HepG2 (cell line): ENCODE results near the gene PGGT1B. TPM values are rescaled to one million over a fixed set of nuclear protein-coding genes. Genes with fewer than 3 reads are reported as not detected.

Experiments used
- AHR ChIP-seq: IDR thresholded peaks from 2 replicates; pipeline ENCODE4 v1.6.1; 2018; ENCODE audit warnings: missing genetic modification reagents, missing compliant biosample characterization
- ASH2L ChIP-seq: fragments of 300-600, 200-600 bp; sonication (generic); IDR thresholded peaks from 2 replicates; pipeline ENCODE4 v1.7.0; 2017; ENCODE audit warnings: low read depth, mild to moderate bottlenecking, moderate library complexity, mixed read lengths, low read length; ENCODE audit not compliant: insufficient read length
- CSRNP2 ChIP-seq: sonication (generic); formaldehyde crosslinking; conservative IDR thresholded peaks from 2 replicates; pipeline ENCODE4 v1.8.0; 2022; ENCODE audit warnings: low read depth, missing genetic modification reagents
- GABPB1 ChIP-seq: IDR thresholded peaks from 2 replicates; pipeline ENCODE4 v1.6.1; 2016; ENCODE audit warnings: mild to moderate bottlenecking, missing genetic modification reagents, moderate library complexity, missing compliant biosample characterization
- HOMEZ ChIP-seq: IDR thresholded peaks from 2 replicates; pipeline ENCODE4 v1.6.1; 2016; ENCODE audit warnings: low read depth
- MIER2 ChIP-seq: IDR thresholded peaks from 2 replicates; pipeline ENCODE4 v1.6.1; 2016; ENCODE audit warnings: missing biosample characterization, missing genetic modification reagents
- MXD4 ChIP-seq: IDR thresholded peaks from 2 replicates; pipeline ENCODE4 v1.6.1; 2016; ENCODE audit warnings: mild to moderate bottlenecking, missing biosample characterization, missing genetic modification reagents
- NFKBIZ ChIP-seq: IDR thresholded peaks from 2 replicates; pipeline ENCODE4 v1.6.1; 2018; ENCODE audit warnings: missing genetic modification reagents, missing compliant biosample characterization
- NPAS2 ChIP-seq: sonication (generic); formaldehyde crosslinking; IDR thresholded peaks from 2 replicates; pipeline ENCODE4 v1.8.0; 2022; ENCODE audit warnings: mild to moderate bottlenecking, missing genetic modification reagents, borderline replicate concordance
- NR2C2 ChIP-seq: sonication (generic); formaldehyde crosslinking; IDR thresholded peaks from 2 replicates; pipeline ENCODE4 v1.4.0; 2020; ENCODE audit warnings: missing genetic modification reagents, mild to moderate bottlenecking, moderate library complexity, borderline replicate concordance
- PRPF4 ChIP-seq: fragments of 200-400 bp; formaldehyde crosslinking; IDR thresholded peaks from 2 replicates; pipeline ENCODE4 v1.6.1; 2016; ENCODE audit warnings: low read length, low read depth; ENCODE audit not compliant: poor library complexity, severe bottlenecking
- RAD21 ChIP-seq: fragments of 450-650 bp; formaldehyde crosslinking; IDR thresholded peaks from 2 replicates; pipeline ENCODE4 v1.5.0; 2020; ENCODE audit warnings: mild to moderate bottlenecking
- RXRB ChIP-seq: IDR thresholded peaks from 2 replicates; pipeline ENCODE4 v1.6.1; 2016; ENCODE audit warnings: borderline replicate concordance, missing genetic modification reagents, missing compliant biosample characterization
- STAT5B ChIP-seq: sonication (generic); formaldehyde crosslinking; IDR thresholded peaks from 2 replicates; pipeline ENCODE4 v1.4.0; 2020; ENCODE audit warnings: missing genetic modification reagents
- STAT6 ChIP-seq: sonication (generic); formaldehyde crosslinking; IDR thresholded peaks from 2 replicates; pipeline ENCODE4 v1.4.0; 2020; ENCODE audit warnings: missing genetic modification reagents, mild to moderate bottlenecking, borderline replicate concordance
- TIGD3 ChIP-seq: sonication (generic); formaldehyde crosslinking; IDR thresholded peaks from 2 replicates; pipeline ENCODE4 v1.5.1; 2020; ENCODE audit warnings: mild to moderate bottlenecking, missing genetic modification reagents, borderline replicate concordance
- ZBTB38 ChIP-seq: sonication (generic); formaldehyde crosslinking; IDR thresholded peaks from 2 replicates; pipeline ENCODE4 v1.5.1; 2020; ENCODE audit warnings: mild to moderate bottlenecking, missing genetic modification reagents
- ZFY ChIP-seq: sonication (generic); formaldehyde crosslinking; IDR thresholded peaks from 2 replicates; pipeline ENCODE4 v1.4.0; 2020; ENCODE audit warnings: missing genetic modification reagents
- ZIK1 ChIP-seq: sonication (generic); formaldehyde crosslinking; IDR thresholded peaks from 2 replicates; pipeline ENCODE4 v1.5.0; 2020; ENCODE audit warnings: mild to moderate bottlenecking, low read depth, missing genetic modification reagents, borderline replicate concordance
- ZNF431 ChIP-seq: sonication (generic); formaldehyde crosslinking; IDR thresholded peaks from 2 replicates; pipeline ENCODE4 v1.9.0; 2022; ENCODE audit warnings: missing genetic modification reagents, low read depth, mild to moderate bottlenecking, borderline replicate concordance
- ZNF556 ChIP-seq: sonication (generic); formaldehyde crosslinking; IDR thresholded peaks from 2 replicates; pipeline ENCODE4 v1.4.0; 2020; ENCODE audit warnings: mild to moderate bottlenecking, missing genetic modification reagents, borderline replicate concordance
- ZNF580 ChIP-seq: IDR thresholded peaks from 2 replicates; pipeline ENCODE4 v1.6.1; 2016; ENCODE audit warnings: low read depth, borderline replicate concordance
- ZNF616 ChIP-seq: sonication (generic); formaldehyde crosslinking; IDR thresholded peaks from 2 replicates; pipeline ENCODE4 v1.5.0; 2020; ENCODE audit warnings: low read depth, mild to moderate bottlenecking, missing genetic modification reagents
- ZNF660 ChIP-seq: sonication (generic); formaldehyde crosslinking; IDR thresholded peaks from 2 replicates; pipeline ENCODE4 v1.5.1; 2020; ENCODE audit warnings: mild to moderate bottlenecking, low read depth, missing genetic modification reagents, borderline replicate concordance
- polyA plus RNA-seq, 8 experiments: library from polyadenylated mRNA; depleted of rRNA in 3 of 8; stranded (reverse) in 7 of 8; unstranded in 1 of 8; fragments of >200 nt; fragmentation: Illumina TruSeq in 4 of 8; extraction: Trizol in 4 of 8; gene quantifications; 2 replicates each; pipeline versions ENCODE4 v1.2.1 to v1.2.3, GENCODE V29; 2011 to 2016; ENCODE audit warnings: low read depth in 4 of 8, missing spikeins in 1 of 8, mixed read lengths in 1 of 8; ENCODE audit not compliant: insufficient read depth in 1 of 8
- total RNA-seq, 5 experiments: library from RNA; depleted of rRNA; stranded (reverse); fragments of >200 nt; fragmentation: Illumina TruSeq; extraction: Trizol; gene quantifications; 2 replicates each; pipeline ENCODE4 v1.2.3, GENCODE V29; 2016; ENCODE audit warnings: low read depth in 1 of 5

Gene PGGT1B
- total and polyA plus RNA-seq, 2 of the 13 experiments (the other 11 are each of a cell fraction or from before 2014, with no cell fraction given), result 2.4 to 42.7 TPM

- TF ChIP-seq RXRB (CRISPR knock-in tag) (no peak), TIGD3 (CRISPR knock-in tag) (no peak), CSRNP2 (no peak), STAT5B (CRISPR knock-in tag) (peak; percentile 7; the same call in 1 of the 2 replicates), NPAS2 (CRISPR knock-in tag) (no peak), ZIK1 (CRISPR knock-in tag) (no peak), ZNF616 (CRISPR knock-in tag) (no peak), ZNF580 (0 out of 2 replicates have a peak, but pooled peaks have one; percentile 6), ZNF660 (CRISPR knock-in tag) (no peak), HOMEZ (0 out of 2 replicates have a peak, but pooled peaks have one; percentile 3), ZFY (CRISPR knock-in tag) (peak; percentile 28), ASH2L (peak; percentile 1), PRPF4 (peak; percentile 83), GABPB1 (CRISPR knock-in tag) (peak; percentile 2; the same call in 1 of the 2 replicates), NR2C2 (CRISPR knock-in tag) (peak; percentile 95), ZNF431 (CRISPR knock-in tag) (no peak), MXD4 (0 out of 2 replicates have a peak, but pooled peaks have one; percentile 14), NFKBIZ (CRISPR knock-in tag) (0 out of 2 replicates have a peak, but pooled peaks have one; percentile 6), MIER2 (CRISPR knock-in tag) (0 out of 2 replicates have a peak, but pooled peaks have one; percentile 2), ZNF556 (CRISPR knock-in tag) (no peak), AHR (CRISPR knock-in tag) (no peak), RAD21 (CRISPR knock-in tag) (0 out of 2 replicates have a peak, but pooled peaks have one; percentile 1), STAT6 (CRISPR knock-in tag) (no peak), ZBTB38 (CRISPR knock-in tag) (peak; percentile 19)
These were observed 352 bp upstream of the PGGT1B start (continued) for GRCh38 chr5:115263078-115263380.
